Stimulated activated naive B cell treated with anti-CD40 and anti-IgM and Interleukin-4, amounts not matched to agents 10 μg/mL and 1 μg/mL and 100 μg/mL, for 72 hours (primary cell): ENCODE data around the gene NPB.

ENCODE experiments used
- ATAC-seq, 2 donors: fragments of 150-1000 bp; cut with Tn5 transposase; replicated peaks; 2 replicates each; pipeline ENCODE4 v1.10.0; 2021; ENCODE audit warnings: moderate library complexity in 1 of 2
- DNase-seq: peaks from one replicate; pipeline ENCODE4 v3.0.0; 2021
- H3K27ac Mint-ChIP-seq: one replicate; pipeline ENCODE4 v1.8.0; 2022; ENCODE audit warnings: mild to moderate bottlenecking, mixed read lengths
- H3K27me3 Mint-ChIP-seq, 2 donors: one replicate each; pipeline ENCODE4 v1.8.0; 2022; ENCODE audit warnings: mixed read lengths in 2 of 2
- H3K36me3 Mint-ChIP-seq, 2 donors: one replicate each; pipeline ENCODE4 v1.8.0; 2022; ENCODE audit warnings: mixed read lengths in 2 of 2, mild to moderate bottlenecking in 1 of 2
- H3K4me1 Mint-ChIP-seq, 2 donors: one replicate each; pipeline ENCODE4 v1.8.0; 2022; ENCODE audit warnings: mixed read lengths in 2 of 2, mild to moderate bottlenecking in 1 of 2
- H3K4me3 Mint-ChIP-seq, 2 donors: one replicate each; pipeline ENCODE4 v1.8.0; 2022; ENCODE audit warnings: mild to moderate bottlenecking in 2 of 2, mixed read lengths in 2 of 2, moderate library complexity in 1 of 2
- H3K9me3 Mint-ChIP-seq, 2 donors: one replicate each; pipeline ENCODE4 v1.8.0; 2022; ENCODE audit warnings: mixed read lengths in 2 of 2, mild to moderate bottlenecking in 1 of 2

NPB gene

GRCh38 chr17:81866440-81867169, 35.4 kb upstream of the NPB start:
- no peak for ATAC-seq
- Mint-ChIP-seq H3K9me3 (no peaks in the 10 kb centered on the region), H3K27ac (peak overlapping the region; percentile 90), H3K4me1 (peaks cover 45 to 61% of the 10 kb centered on the region in 2 donors), H3K4me3 (peak overlapping the region; percentile 60 to 74), H3K27me3 (no peaks in the 10 kb centered on the region), H3K36me3 (peaks cover 52 to 64% of the 10 kb centered on the region in 2 donors)
- no peak for DNase-seq

- Mint-ChIP-seq H3K9me3 (no peaks in the 10 kb centered on the region), H3K4me1 (peaks cover 45 to 66% of the 10 kb centered on the region in 2 donors), H3K36me3 (peaks cover 52 to 62% of the 10 kb centered on the region in 2 donors), H3K27me3 (no peaks in the 10 kb centered on the region), H3K4me3 (peak overlapping the region; percentile 60 to 74), H3K27ac (peak overlapping the region; percentile 90)
- DNase-seq (no peak), ATAC-seq (no peak)
These were observed 34.7 kb upstream of the NPB start for GRCh38 chr17:81867170-81867990.

- no peak for ATAC-seq
- Mint-ChIP-seq H3K36me3 (peaks cover 47 to 57% of the 10 kb centered on the region in 2 donors), H3K4me3 (peak overlapping the region; percentile 60 to 74), H3K27ac (peak overlapping the region; percentile 90), H3K9me3 (no peaks in the 10 kb centered on the region), H3K27me3 (no peaks in the 10 kb centered on the region), H3K4me1 (peaks cover 45 to 67% of the 10 kb centered on the region in 2 donors)
- DNase-seq: no peak
These were observed 33.9 kb upstream of the NPB start for GRCh38 chr17:81867991-81868673.

- peak overlapping the region; percentile 96 for H3K27ac Mint-ChIP-seq
- H3K4me1 Mint-ChIP-seq: peaks cover 39 to 65% of the 10 kb centered on the region in 2 donors
- H3K36me3 Mint-ChIP-seq: peaks cover 40 to 51% of the 10 kb centered on the region in 2 donors
- H3K9me3 Mint-ChIP-seq: no peaks in the 10 kb centered on the region
- DNase-seq (no peak), ATAC-seq (no peak)
- peak overlapping the region; percentile 88 to 89 for H3K4me3 Mint-ChIP-seq
- no peaks in the 10 kb centered on the region for H3K27me3 Mint-ChIP-seq
These were observed 33.3 kb upstream of the NPB start for GRCh38 chr17:81868674-81869220.

GRCh38 chr17:81869221-81870130, 32.6 kb upstream of the NPB start:
- Mint-ChIP-seq H3K27ac (peak overlapping the region; percentile 96), H3K9me3 (no peaks in the 10 kb centered on the region), H3K4me1 (peaks cover 40 to 63% of the 10 kb centered on the region in 2 donors), H3K36me3 (peaks cover 37 to 50% of the 10 kb centered on the region in 2 donors), H3K4me3 (peak overlapping the region; percentile 88 to 89), H3K27me3 (no peaks in the 10 kb centered on the region)
- DNase-seq (peak; percentile 37), ATAC-seq (peak in 1 of 2 donors; percentile 13)

- H3K27me3 Mint-ChIP-seq: no peaks in the 10 kb centered on the region
- peaks cover 34 to 44% of the 10 kb centered on the region in 2 donors for H3K36me3 Mint-ChIP-seq
- DNase-seq: peak; percentile 34
- H3K9me3 Mint-ChIP-seq: no peaks in the 10 kb centered on the region
- ATAC-seq: peak; percentile 26 to 33
- peak overlapping the region; percentile 96 for H3K27ac Mint-ChIP-seq
- peak overlapping the region; percentile 88 to 89 for H3K4me3 Mint-ChIP-seq
- H3K4me1 Mint-ChIP-seq: peaks cover 36 to 61% of the 10 kb centered on the region in 2 donors
These were observed 31.7 kb upstream of the NPB start for GRCh38 chr17:81870131-81870980.

GRCh38 chr17:81870981-81871386, 31.1 kb upstream of the NPB start, which contains the start of gene ARHGDIA:
Gene ARHGDIA, minus strand, starts transcription at chr17:81871337. Its CDS starts 1,407 bp downstream, at chr17:81869930.
- Mint-ChIP-seq H3K27me3 (no peaks in the 10 kb centered on the region), H3K9me3 (no peaks in the 10 kb centered on the region), H3K27ac (peak within 1 kb of the TSS; percentile 99), H3K4me1 (peaks cover 33 to 55% of the 10 kb centered on the region in 2 donors), H3K4me3 (peak within 1 kb of the TSS; percentile 89), H3K36me3 (peaks cover 34 to 38% of the 10 kb centered on the region in 2 donors)
- ATAC-seq: peak; percentile 65 to 74
- DNase-seq: no peak

- Mint-ChIP-seq H3K4me1 (peaks cover 33 to 55% of the 10 kb centered on the region in 2 donors), H3K27ac (peak overlapping the region; percentile 99), H3K36me3 (peaks cover 34 to 37% of the 10 kb centered on the region in 2 donors), H3K27me3 (no peaks in the 10 kb centered on the region), H3K9me3 (no peaks in the 10 kb centered on the region), H3K4me3 (peak overlapping the region; percentile 84 to 89)
- DNase-seq (peak; percentile 92), ATAC-seq (peak; percentile 22 to 23)
These were observed 30.4 kb upstream of the NPB start for GRCh38 chr17:81871387-81872230.

- Mint-ChIP-seq H3K9me3 (no peaks in the 10 kb centered on the region), H3K4me1 (peaks cover 14 to 15% of the 10 kb centered on the region in 2 donors), H3K4me3 (no peak overlapping the region), H3K27me3 (no peaks in the 10 kb centered on the region), H3K36me3 (peaks cover 23 to 36% of the 10 kb centered on the region in 2 donors), H3K27ac (no peak overlapping the region)
- no peak for ATAC-seq
- no peak for DNase-seq
These were observed 24.5 kb upstream of the NPB start for GRCh38 chr17:81877569-81877968.

- DNase-seq: no peak
- ATAC-seq: no peak
- H3K4me1 Mint-ChIP-seq: peaks cover 7 to 11% of the 10 kb centered on the region in 2 donors
- H3K36me3 Mint-ChIP-seq: peaks cover 23 to 40% of the 10 kb centered on the region in 2 donors
- H3K4me3 Mint-ChIP-seq: no peak overlapping the region
- no peaks in the 10 kb centered on the region for H3K27me3 Mint-ChIP-seq
- H3K27ac Mint-ChIP-seq: no peak overlapping the region
- H3K9me3 Mint-ChIP-seq: no peaks in the 10 kb centered on the region
These were observed 23.7 kb upstream of the NPB start for GRCh38 chr17:81878294-81878693.

GRCh38 chr17:81879121-81879520, 22.9 kb upstream of the NPB start:
- H3K27me3 Mint-ChIP-seq: no peaks in the 10 kb centered on the region
- no peak overlapping the region for H3K4me3 Mint-ChIP-seq
- H3K4me1 Mint-ChIP-seq: peaks cover 1 to 7% of the 10 kb centered on the region in 2 donors
- DNase-seq: no peak
- no peaks in the 10 kb centered on the region for H3K9me3 Mint-ChIP-seq
- no peak overlapping the region for H3K27ac Mint-ChIP-seq
- H3K36me3 Mint-ChIP-seq: peaks cover 23 to 41% of the 10 kb centered on the region in 2 donors
- ATAC-seq: no peak

- Mint-ChIP-seq H3K4me1 (peaks cover 21 to 34% of the 10 kb centered on the region in 2 donors), H3K36me3 (peaks cover 44 to 59% of the 10 kb centered on the region in 2 donors)
- peak in 1 of 2 donors; percentile 32 for ATAC-seq
These were observed 17.5 kb upstream of the NPB start for GRCh38 chr17:81884520-81884919.

More at GRCh38 chr17:81884520-81884919, 17.5 kb upstream of the NPB start:
- no peak overlapping the region for H3K27ac Mint-ChIP-seq
- H3K4me3 Mint-ChIP-seq: no peak overlapping the region
- no peaks in the 10 kb centered on the region for H3K27me3 Mint-ChIP-seq
- no peaks in the 10 kb centered on the region for H3K9me3 Mint-ChIP-seq
- DNase-seq: no peak
